Astrocyte of the spinal cord (primary cell): ENCODE results near the gene TMEM47.

ENCODE experiments used
- DNase-seq: peaks from one replicate; pipeline ENCODE4 v3.0.0; 2011; ENCODE audit warnings: low read depth, low spot score
- H3K4me3 ChIP-seq: 2 replicates; pipeline ENCODE4 v1.5.1; 2011; ENCODE audit warnings: low read depth, mild to moderate bottlenecking, low read length, moderate library complexity
- in situ Hi-C: cut with HindIII; loops from 2 replicates; pipeline ENCODE4 v1.10.0; 2017; ENCODE audit warnings: low sequenced_read_pairs
- TF ChIP-seq, protein P1 (sequence below): IDR thresholded peaks from 2 replicates; pipeline ENCODE4 v1.5.1; 2012; ENCODE audit warnings: low read depth, mild to moderate bottlenecking, low read length, inconsistent platforms

TMEM47 gene

DNA sequence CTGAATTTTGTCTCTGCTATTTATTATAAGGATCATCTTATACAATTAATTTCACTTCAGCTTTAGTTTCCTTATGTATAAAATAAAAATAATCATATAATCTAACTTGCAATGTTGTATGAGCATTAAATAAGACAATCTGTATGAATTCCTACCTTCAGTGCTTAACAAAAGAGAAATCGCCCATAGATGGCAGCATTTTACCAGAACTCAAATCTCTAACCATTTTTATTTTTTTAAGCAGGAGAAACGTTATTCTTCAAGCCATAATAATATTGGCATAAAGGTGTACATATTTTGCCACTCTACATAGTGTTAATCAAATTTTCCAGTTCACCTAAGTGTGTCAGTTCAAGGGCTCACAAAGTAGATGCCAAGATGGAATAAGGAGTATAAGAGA lies 78.8 kb downstream of the TMEM47 start:
- in situ Hi-C loops = no loop called here
- DNase-seq = peak; percentile 55
- no peak overlapping the region for H3K4me3 ChIP-seq
- TF ChIP-seq, protein P1, sequence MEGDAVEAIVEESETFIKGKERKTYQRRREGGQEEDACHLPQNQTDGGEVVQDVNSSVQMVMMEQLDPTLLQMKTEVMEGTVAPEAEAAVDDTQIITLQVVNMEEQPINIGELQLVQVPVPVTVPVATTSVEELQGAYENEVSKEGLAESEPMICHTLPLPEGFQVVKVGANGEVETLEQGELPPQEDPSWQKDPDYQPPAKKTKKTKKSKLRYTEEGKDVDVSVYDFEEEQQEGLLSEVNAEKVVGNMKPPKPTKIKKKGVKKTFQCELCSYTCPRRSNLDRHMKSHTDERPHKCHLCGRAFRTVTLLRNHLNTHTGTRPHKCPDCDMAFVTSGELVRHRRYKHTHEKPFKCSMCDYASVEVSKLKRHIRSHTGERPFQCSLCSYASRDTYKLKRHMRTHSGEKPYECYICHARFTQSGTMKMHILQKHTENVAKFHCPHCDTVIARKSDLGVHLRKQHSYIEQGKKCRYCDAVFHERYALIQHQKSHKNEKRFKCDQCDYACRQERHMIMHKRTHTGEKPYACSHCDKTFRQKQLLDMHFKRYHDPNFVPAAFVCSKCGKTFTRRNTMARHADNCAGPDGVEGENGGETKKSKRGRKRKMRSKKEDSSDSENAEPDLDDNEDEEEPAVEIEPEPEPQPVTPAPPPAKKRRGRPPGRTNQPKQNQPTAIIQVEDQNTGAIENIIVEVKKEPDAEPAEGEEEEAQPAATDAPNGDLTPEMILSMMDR = peak; percentile 23
